Transverse colon (tissue), 4 donors: ENCODE results near the gene ABCG1. TPM values are rescaled to one million over a fixed set of nuclear protein-coding genes. Genes with fewer than 3 reads are reported as not detected.

Experiments used
- DNase-seq: peaks from one replicate; pipeline ENCODE4 v3.0.0-alpha.2; 2019
- H3K27ac ChIP-seq, 4 donors: fragments of 200-600 bp; sonication (generic); 2 replicates each; pipeline ENCODE4 v1.5.1; 2016 to 2018; ENCODE audit warnings: inconsistent platforms in 4 of 4
- H3K27me3 ChIP-seq: fragments of 200-600 bp; sonication (generic); 2 replicates; pipeline ENCODE4 v1.5.1; 2017; ENCODE audit warnings: inconsistent platforms
- H3K36me3 ChIP-seq, 4 donors: fragments of 200-600 bp; sonication (generic); 2 replicates each; pipeline ENCODE4 v1.5.1; 2017 to 2019; ENCODE audit warnings: inconsistent platforms in 4 of 4
- H3K4me1 ChIP-seq, 4 donors: fragments of 200-600 bp; sonication (generic); 2 replicates each; pipeline ENCODE4 v1.5.1; 2017 to 2020; ENCODE audit warnings: inconsistent platforms in 4 of 4
- H3K4me3 ChIP-seq, 4 donors: fragments of 200-600 bp; sonication (generic); 1 replicate in 1 of 4; 2 replicates in 3 of 4; pipeline versions ENCODE4 v1.5.1 to v1.6.1; 2017 to 2019; ENCODE audit warnings: inconsistent platforms in 4 of 4
- H3K9me3 ChIP-seq, 2 donors: fragments of 200-600 bp; sonication (generic); 2 replicates each; pipeline ENCODE4 v1.5.1; 2017 to 2019; ENCODE audit warnings: inconsistent platforms in 2 of 2
- CTCF ChIP-seq, 5 experiments: fragments of 200-600 bp in 3 of 5; fragments of 450-650 bp in 2 of 5; sonication (generic) in 3 of 5; IDR thresholded peaks; 1 replicate in 2 of 5; 2 replicates in 3 of 5; pipeline ENCODE4 v1.5.1; 2016 to 2017; ENCODE audit warnings: antibody characterized with exemption in 5 of 5, inconsistent platforms in 3 of 5, mild to moderate bottlenecking in 2 of 5, moderate library complexity in 1 of 5
- EP300 ChIP-seq: sonication (generic); formaldehyde crosslinking; IDR thresholded peaks from one replicate; pipeline ENCODE4 v1.6.1; 2017; ENCODE audit warnings: antibody characterized with exemption, low read depth
- POLR2A ChIP-seq: fragments of 450-650 bp; IDR thresholded peaks from one replicate; pipeline ENCODE4 v1.6.1; 2016; ENCODE audit warnings: antibody characterized with exemption, mild to moderate bottlenecking, moderate library complexity
- POLR2AphosphoS5 ChIP-seq, 3 donors: sonication (generic); formaldehyde crosslinking; IDR thresholded peaks; one replicate each; pipeline ENCODE4 v1.6.1; 2016; ENCODE audit warnings: antibody characterized with exemption in 3 of 3
- WGBS, 2 donors: methylation state at CpG; one replicate each; pipeline ENCODE4 v1.1.5; 2018; ENCODE audit warnings: low coverage in 1 of 2; 5-methylcytosine and 5-hydroxymethylcytosine counted together
- in situ Hi-C, 4 donors: fragments of 200-750 bp; cut with MboI; loops; one replicate each; pipeline versions ENCODE4 v1.15.0 to v1.15.1; 2017; ENCODE audit warnings: low sequenced_read_pairs in 3 of 4, low pct_ligation_motif_present in 1 of 4, low pct_unique_long_range_greater_than_20kb in 1 of 4
- intact Hi-C: fragments of 100-400 bp; cut with DNase I; formaldehyde crosslinking; loops from one replicate; pipeline ENCODE4 v1.15.1; 2023; ENCODE audit warnings: low total_unique reads
- total RNA-seq, 4 donors: library from RNA; depleted of rRNA; stranded (reverse); fragments of >200 nt; gene quantifications; one replicate each; pipeline ENCODE4 v1.1.0, GENCODE V29; 2016

Gene ABCG1
- total RNA-seq, 4 donors from 2014 or later: 17.1 to 67.7 (median 53.2) TPM

GRCh38 chr21:42212266-42212665 is 6.7 kb upstream of the ABCG1 start:
- Histone ChIP-seq H3K36me3 (no peaks in the 10 kb centered on the region), H3K27ac (no peak overlapping the region), H3K27me3 (no peaks in the 10 kb centered on the region), H3K4me3 (no peak overlapping the region), H3K9me3 (no peaks in the 10 kb centered on the region), H3K4me1 (no peaks in the 10 kb centered on the region)
- no peak for DNase-seq
- intact Hi-C loops: no loop called here
- in situ Hi-C loops: no loop called here
- WGBS, 2 donors: 77 to 91% methylated on average over 3 of the region's 3 CpGs
- TF ChIP-seq EP300: no peak
- no peak for TF ChIP-seq CTCF (IDR thresholded peaks at IDR 0.05)
- TF ChIP-seq POLR2A: no peak
- no peak for TF ChIP-seq POLR2AphosphoS5 (IDR thresholded peaks at IDR 0.05)

GRCh38 chr21:42213082-42213774 is 5.7 kb upstream of the ABCG1 start:
- in situ Hi-C loops: no loop called here
- H3K27ac ChIP-seq: no peak overlapping the region
- intact Hi-C loops: no loop called here
- no peaks in the 10 kb centered on the region for H3K27me3 ChIP-seq
- no peak for DNase-seq
- WGBS, 2 donors: 90% methylated on average over 2 to 5 of the region's 5 CpGs
- TF ChIP-seq POLR2AphosphoS5 (IDR thresholded peaks at IDR 0.05) (no peak), EP300 (no peak), CTCF (IDR thresholded peaks at IDR 0.05) (no peak), POLR2A (no peak)
- no peaks in the 10 kb centered on the region for H3K36me3 ChIP-seq
- no peak overlapping the region for H3K4me3 ChIP-seq
- H3K9me3 ChIP-seq: no peaks in the 10 kb centered on the region
- no peaks in the 10 kb centered on the region for H3K4me1 ChIP-seq

GRCh38 chr21:42214081-42214750 is 4.7 kb upstream of the ABCG1 start:
- no peak overlapping the region for H3K27ac ChIP-seq
- H3K36me3 ChIP-seq: no peaks in the 10 kb centered on the region
- in situ Hi-C loops (no loop called here), intact Hi-C loops (no loop called here)
- peaks cover 0 to 7% (median 5%) of the 10 kb centered on the region in 4 donors for H3K4me1 ChIP-seq
- no peak for DNase-seq
- H3K27me3 ChIP-seq: no peaks in the 10 kb centered on the region
- no peak overlapping the region for H3K4me3 ChIP-seq
- TF ChIP-seq EP300 (no peak), POLR2A (no peak), CTCF (IDR thresholded peaks at IDR 0.05) (no peak), POLR2AphosphoS5 (IDR thresholded peaks at IDR 0.05) (no peak)
- no peaks in the 10 kb centered on the region for H3K9me3 ChIP-seq
- 82 to 95% methylated on average over 3 to 10 of the region's 10 CpGs for WGBS, 2 donors

- TF ChIP-seq POLR2A (no peak), EP300 (no peak), CTCF (IDR thresholded peaks at IDR 0.05) (no peak), POLR2AphosphoS5 (IDR thresholded peaks at IDR 0.05) (no peak)
- H3K9me3 ChIP-seq: no peaks in the 10 kb centered on the region
- no peak overlapping the region for H3K27ac ChIP-seq
- WGBS, 2 donors: 81 to 100% methylated on average over 2 to 5 of the region's 5 CpGs
- in situ Hi-C loops (no loop called here), intact Hi-C loops (no loop called here)
- no peaks in the 10 kb centered on the region for H3K27me3 ChIP-seq
- peaks cover 0 to 12% (median 5%) of the 10 kb centered on the region in 4 donors for H3K4me1 ChIP-seq
- H3K36me3 ChIP-seq: no peaks in the 10 kb centered on the region
- H3K4me3 ChIP-seq: no peak overlapping the region
- no peak for DNase-seq
Measured at GRCh38 chr21:42214921-42215320, 4.0 kb upstream of the ABCG1 start.
